H9 (cell line): ENCODE data around the gene HSD17B2. TPM values are rescaled to one million over a fixed set of nuclear protein-coding genes. Genes with fewer than 3 reads are reported as not detected.

Experiments used
- DNase-seq: peaks from one replicate; pipeline ENCODE4 v3.0.0-alpha.2; 2017
- H2AFZ ChIP-seq: one replicate; pipeline ENCODE4 v1.6.1; 2013; ENCODE audit warnings: mild to moderate bottlenecking, low read length, control low read depth, moderate library complexity
- H2AK5ac ChIP-seq: 2 replicates; pipeline ENCODE4 v1.6.1; 2013; ENCODE audit warnings: low read length, control low read depth, mixed read lengths; ENCODE audit not compliant: insufficient read length
- H2BK120ac ChIP-seq: one replicate; pipeline ENCODE4 v1.6.1; 2013; ENCODE audit warnings: low read depth, mild to moderate bottlenecking, low read length, control low read depth, inconsistent platforms; ENCODE audit not compliant: poor library complexity, severe bottlenecking
- H2BK12ac ChIP-seq: 2 replicates; pipeline ENCODE4 v1.6.1; 2013; ENCODE audit warnings: low read length, control low read depth, mixed read lengths, low read depth; ENCODE audit not compliant: insufficient read length
- H2BK15ac ChIP-seq: 2 replicates; pipeline ENCODE4 v1.6.1; 2013; ENCODE audit warnings: low read depth, low read length, control low read depth
- H2BK20ac ChIP-seq: one replicate; pipeline ENCODE4 v1.6.1; 2013; ENCODE audit warnings: low read depth, mild to moderate bottlenecking, low read length, control low read depth, inconsistent platforms; ENCODE audit not compliant: poor library complexity, severe bottlenecking
- H2BK5ac ChIP-seq: 2 replicates; pipeline ENCODE4 v1.6.1; 2013; ENCODE audit warnings: low read length, control low read depth, mixed read lengths; ENCODE audit not compliant: insufficient read length
- H3K14ac ChIP-seq: 2 replicates; pipeline ENCODE4 v1.6.1; 2013; ENCODE audit warnings: low read length, control low read depth; ENCODE audit not compliant: insufficient read depth
- H3K18ac ChIP-seq: 2 replicates; pipeline ENCODE4 v1.6.1; 2013; ENCODE audit warnings: low read depth, mild to moderate bottlenecking, mixed read lengths, low read length, control low read depth; ENCODE audit not compliant: insufficient read length
- H3K23ac ChIP-seq: 2 replicates; pipeline ENCODE4 v1.6.1; 2013; ENCODE audit warnings: low read length, control low read depth, mixed read lengths, low read depth; ENCODE audit not compliant: insufficient read length
- H3K23me2 ChIP-seq: 2 replicates; pipeline ENCODE4 v1.6.1; 2013; ENCODE audit warnings: low read depth, mild to moderate bottlenecking, mixed read lengths, low read length, control low read depth; ENCODE audit not compliant: insufficient read length, poor library complexity, severe bottlenecking
- H3K27ac ChIP-seq: 2 replicates; pipeline ENCODE4 v1.5.1; 2013; ENCODE audit warnings: low read length, control low read depth, mixed read lengths, low read depth; ENCODE audit not compliant: insufficient read length
- H3K27me3 ChIP-seq: 2 replicates; pipeline ENCODE4 v1.6.1; 2013; ENCODE audit warnings: low read length, control low read depth, inconsistent platforms; ENCODE audit not compliant: insufficient read depth
- H3K4ac ChIP-seq: 2 replicates; pipeline ENCODE4 v1.6.1; 2013; ENCODE audit warnings: low read depth, mild to moderate bottlenecking, control low read depth, inconsistent platforms, low read length, moderate library complexity
- H3K4me1 ChIP-seq: 2 replicates; pipeline ENCODE4 v1.6.1; 2013; ENCODE audit warnings: low read length, control low read depth, inconsistent platforms; ENCODE audit not compliant: insufficient read depth
- H3K4me2 ChIP-seq: 2 replicates; pipeline ENCODE4 v1.6.1; 2013; ENCODE audit warnings: low read length, control low read depth, mixed read lengths; ENCODE audit not compliant: insufficient read length, insufficient read depth
- H3K56ac ChIP-seq: 2 replicates; pipeline ENCODE4 v1.6.1; 2013; ENCODE audit warnings: low read depth, mild to moderate bottlenecking, mixed read lengths, low read length, control low read depth; ENCODE audit not compliant: insufficient read length
- H3K79me1 ChIP-seq: 2 replicates; pipeline ENCODE4 v1.6.1; 2013; ENCODE audit warnings: low read depth, mild to moderate bottlenecking, moderate library complexity, low read length, control low read depth, inconsistent platforms; ENCODE audit not compliant: insufficient read depth, poor library complexity, severe bottlenecking
- H3K79me2 ChIP-seq: 2 replicates; pipeline ENCODE4 v1.6.1; 2013; ENCODE audit warnings: low read length, control low read depth, inconsistent platforms; ENCODE audit not compliant: insufficient read depth
- H3K9ac ChIP-seq: 2 replicates; pipeline ENCODE4 v1.6.1; 2013; ENCODE audit warnings: low read length, control low read depth, mixed read lengths; ENCODE audit not compliant: insufficient read length; ENCODE audit errors: extremely low read depth
- H3K9me3 ChIP-seq: one replicate; pipeline ENCODE4 v1.6.1; 2013; ENCODE audit warnings: low read depth, low read length, inconsistent platforms; ENCODE audit not compliant: control insufficient read depth
- H3T11ph ChIP-seq: one replicate; pipeline ENCODE4 v1.6.1; 2013; ENCODE audit warnings: mild to moderate bottlenecking, low read length, control low read depth, inconsistent platforms
- H4K20me1 ChIP-seq: one replicate; pipeline ENCODE4 v1.6.1; 2013; ENCODE audit not compliant: control insufficient read depth, insufficient read length, insufficient read depth
- H4K5ac ChIP-seq: 2 replicates; pipeline ENCODE4 v1.6.1; 2013; ENCODE audit warnings: low read depth, mild to moderate bottlenecking, mixed read lengths, low read length, control low read depth; ENCODE audit not compliant: insufficient read length
- H4K8ac ChIP-seq: replicated peaks from 2 replicates; pipeline ENCODE4 v1.6.1; 2013; ENCODE audit warnings: low read length, control low read depth, mixed read lengths, low read depth; ENCODE audit not compliant: insufficient read length
- H4K91ac ChIP-seq: 2 replicates; pipeline ENCODE4 v1.6.1; 2013; ENCODE audit warnings: low read depth, mild to moderate bottlenecking, moderate library complexity, mixed read lengths, low read length, control low read depth; ENCODE audit not compliant: insufficient read length
- H3K27ac Mint-ChIP-seq, 3 experiments: 2 replicates in 2 of 3; 3 replicates in 1 of 3; pipeline ENCODE4 v1.8.0; 2020 to 2021; ENCODE audit warnings: mixed read lengths in 3 of 3, mild to moderate bottlenecking in 1 of 3, moderate library complexity in 1 of 3
- H3K27me3 Mint-ChIP-seq: 2 replicates; pipeline ENCODE4 v1.8.0; 2021; ENCODE audit warnings: low read depth, mild to moderate bottlenecking, moderate library complexity, mixed read lengths
- H3K36me3 Mint-ChIP-seq, 3 experiments: 2 replicates in 2 of 3; 3 replicates in 1 of 3; pipeline ENCODE4 v1.8.0; 2020 to 2021; ENCODE audit warnings: low read depth in 3 of 3, mixed read lengths in 3 of 3; ENCODE audit not compliant: insufficient read depth in 1 of 3
- H3K4me1 Mint-ChIP-seq, 2 experiments: 2 replicates each; pipeline ENCODE4 v1.8.0; 2020; ENCODE audit warnings: mixed read lengths in 2 of 2
- H3K4me3 Mint-ChIP-seq, 2 experiments: 2 replicates in 1 of 2; 3 replicates in 1 of 2; pipeline ENCODE4 v1.8.0; 2020 to 2021; ENCODE audit warnings: mild to moderate bottlenecking in 2 of 2, mixed read lengths in 2 of 2, moderate library complexity in 1 of 2
- H3K9me3 Mint-ChIP-seq, 2 experiments: 2 replicates in 1 of 2; 3 replicates in 1 of 2; pipeline ENCODE4 v1.8.0; 2020; ENCODE audit warnings: mild to moderate bottlenecking in 2 of 2, mixed read lengths in 2 of 2, moderate library complexity in 1 of 2
- WGBS: extraction: QIAGEN DNeasy Blood & Tissue Kit; methylation state at CpG from one replicate; pipeline ENCODE4 v1.1.7; 2013; ENCODE audit warnings: missing lambda C conversion rate, low lambda C conversion rate, mixed read lengths; ENCODE audit not compliant: insufficient read length; ENCODE audit errors: extremely low coverage; 5-methylcytosine and 5-hydroxymethylcytosine counted together
- total RNA-seq: library from RNA; stranded (reverse); gene quantifications from 2 replicates; pipeline ENCODE4 v1.2.1, GENCODE V29; 2021
- TF ChIP-seq, protein P1 (sequence below): fragments of 200-600 bp; sonication (generic); conservative IDR thresholded peaks from 3 replicates; pipeline ENCODE4 v1.8.0; 2021; ENCODE audit warnings: antibody characterized with exemption, mild to moderate bottlenecking

Gene HSD17B2
- total RNA-seq, 1 experiment from 2014 or later = not detected

DNA sequence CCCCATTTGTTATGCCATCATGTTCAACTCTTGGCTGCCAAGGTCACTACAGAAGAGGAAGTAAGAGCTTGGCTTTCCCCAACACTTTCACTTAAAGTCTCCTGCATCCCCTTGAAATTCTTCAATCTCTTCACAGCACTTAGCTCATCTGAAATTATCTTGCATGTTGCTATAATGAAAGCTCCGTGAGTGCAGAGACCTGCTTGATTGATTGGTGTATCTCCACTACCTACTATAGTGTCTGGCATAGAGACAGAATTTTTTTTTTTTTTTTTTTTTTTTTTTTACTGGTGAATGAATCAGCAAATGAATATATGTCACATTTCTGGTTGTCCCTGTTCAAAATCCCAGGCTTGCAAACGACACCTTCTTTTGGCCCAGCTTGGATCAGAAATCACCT, 21.9 kb upstream of the HSD17B2 start:
- Histone ChIP-seq H2BK12ac (no peak overlapping the region), H4K91ac (no peak overlapping the region)

More for the DNA sequence above, 21.9 kb upstream of the HSD17B2 start:
- Histone ChIP-seq H2BK5ac (no peak overlapping the region), H4K20me1 (no peaks in the 10 kb centered on the region), H3K79me1 (no peaks in the 10 kb centered on the region), H3K9me3 (peaks cover 5% of the 10 kb centered on the region), H2BK15ac (no peak overlapping the region), H3K27ac (no peak overlapping the region), H3K4me1 (no peaks in the 10 kb centered on the region), H3T11ph (no peak overlapping the region), H3K14ac (no peak overlapping the region), H3K23ac (no peak overlapping the region), H3K18ac (no peak overlapping the region), H3K4ac (no peak overlapping the region), H3K9ac (no peak overlapping the region), H3K56ac (no peak overlapping the region), H3K27me3 (no peaks in the 10 kb centered on the region), H2AFZ (no peak overlapping the region), H4K8ac (no peak overlapping the region), H3K4me2 (no peak overlapping the region), H2AK5ac (no peak overlapping the region), H3K79me2 (no peaks in the 10 kb centered on the region), H3K23me2 (no peaks in the 10 kb centered on the region), H4K5ac (no peak overlapping the region), H2BK120ac (no peak overlapping the region), H2BK20ac (no peak overlapping the region)
- H3K4me3 Mint-ChIP-seq = no peak overlapping the region
- peaks cover 20 to 30% (median 26%) of the 10 kb centered on the region in 3 experiments for H3K36me3 Mint-ChIP-seq
- H3K9me3 Mint-ChIP-seq = peaks cover 38 to 46% of the 10 kb centered on the region in 2 experiments
- WGBS = no CpG with 5 or more reads among the region's 2 CpGs
- H3K27ac Mint-ChIP-seq = no peak overlapping the region
- TF ChIP-seq, protein P1, sequence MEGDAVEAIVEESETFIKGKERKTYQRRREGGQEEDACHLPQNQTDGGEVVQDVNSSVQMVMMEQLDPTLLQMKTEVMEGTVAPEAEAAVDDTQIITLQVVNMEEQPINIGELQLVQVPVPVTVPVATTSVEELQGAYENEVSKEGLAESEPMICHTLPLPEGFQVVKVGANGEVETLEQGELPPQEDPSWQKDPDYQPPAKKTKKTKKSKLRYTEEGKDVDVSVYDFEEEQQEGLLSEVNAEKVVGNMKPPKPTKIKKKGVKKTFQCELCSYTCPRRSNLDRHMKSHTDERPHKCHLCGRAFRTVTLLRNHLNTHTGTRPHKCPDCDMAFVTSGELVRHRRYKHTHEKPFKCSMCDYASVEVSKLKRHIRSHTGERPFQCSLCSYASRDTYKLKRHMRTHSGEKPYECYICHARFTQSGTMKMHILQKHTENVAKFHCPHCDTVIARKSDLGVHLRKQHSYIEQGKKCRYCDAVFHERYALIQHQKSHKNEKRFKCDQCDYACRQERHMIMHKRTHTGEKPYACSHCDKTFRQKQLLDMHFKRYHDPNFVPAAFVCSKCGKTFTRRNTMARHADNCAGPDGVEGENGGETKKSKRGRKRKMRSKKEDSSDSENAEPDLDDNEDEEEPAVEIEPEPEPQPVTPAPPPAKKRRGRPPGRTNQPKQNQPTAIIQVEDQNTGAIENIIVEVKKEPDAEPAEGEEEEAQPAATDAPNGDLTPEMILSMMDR = no peak
- no peak for DNase-seq
- H3K27me3 Mint-ChIP-seq = peaks cover 9% of the 10 kb centered on the region
- H3K4me1 Mint-ChIP-seq = no peaks in the 10 kb centered on the region
